GM21723 (cell line): ENCODE data around the gene KCP.

Experiments used
- ATAC-seq: cut with Tn5 transposase; IDR thresholded peaks from one replicate; pipeline ENCODE4 v1.9.1; 2021; ENCODE audit warnings: mild to moderate bottlenecking, moderate library complexity; ENCODE audit not compliant: unreplicated experiment

KCP gene

DNA sequence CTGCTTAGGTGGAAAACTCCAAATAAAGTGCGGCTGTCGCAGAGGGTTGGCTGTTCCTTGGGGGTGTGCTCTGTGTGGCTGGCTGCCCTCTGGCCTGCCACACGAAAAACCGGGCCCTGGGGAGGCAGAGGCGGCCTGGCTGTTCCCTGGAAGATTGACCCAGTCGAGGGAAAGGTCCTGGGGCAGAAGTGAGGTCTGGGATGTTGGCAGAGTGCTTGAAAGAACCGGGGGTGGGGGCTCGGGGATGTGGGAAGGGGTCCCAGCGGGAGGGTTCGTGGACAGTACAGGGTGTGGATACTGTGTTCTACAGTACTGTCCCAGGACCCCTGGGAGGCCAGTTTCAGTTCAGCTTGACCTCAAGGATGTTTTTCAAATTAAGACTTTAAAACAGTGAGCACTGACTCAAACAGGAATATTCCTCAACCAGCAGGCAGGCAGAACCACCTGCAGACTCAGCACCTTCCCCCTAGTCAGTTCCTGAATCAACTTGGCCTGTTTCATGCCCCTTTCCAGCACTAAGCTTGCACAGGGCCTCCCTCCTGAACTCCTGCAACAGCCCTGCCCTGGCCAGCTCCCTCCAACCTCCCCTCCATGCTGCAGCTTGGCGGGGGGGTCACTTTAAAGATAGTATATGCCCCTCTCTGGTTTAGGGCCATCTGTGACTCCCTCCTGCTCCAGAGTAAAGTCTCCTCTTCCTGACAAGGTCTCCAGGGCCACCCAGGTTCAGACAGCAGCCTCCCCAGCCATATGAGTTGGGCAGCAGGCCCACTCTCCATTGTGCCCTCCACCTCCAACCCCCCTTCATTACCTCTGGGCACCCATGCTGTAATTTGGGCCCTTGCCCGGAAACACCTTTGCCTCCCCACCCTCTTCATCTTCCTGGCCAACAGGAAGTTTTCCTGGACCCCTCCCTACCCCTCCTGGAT is 51.0 kb downstream of the KCP start:
- no peak for ATAC-seq

DNA sequence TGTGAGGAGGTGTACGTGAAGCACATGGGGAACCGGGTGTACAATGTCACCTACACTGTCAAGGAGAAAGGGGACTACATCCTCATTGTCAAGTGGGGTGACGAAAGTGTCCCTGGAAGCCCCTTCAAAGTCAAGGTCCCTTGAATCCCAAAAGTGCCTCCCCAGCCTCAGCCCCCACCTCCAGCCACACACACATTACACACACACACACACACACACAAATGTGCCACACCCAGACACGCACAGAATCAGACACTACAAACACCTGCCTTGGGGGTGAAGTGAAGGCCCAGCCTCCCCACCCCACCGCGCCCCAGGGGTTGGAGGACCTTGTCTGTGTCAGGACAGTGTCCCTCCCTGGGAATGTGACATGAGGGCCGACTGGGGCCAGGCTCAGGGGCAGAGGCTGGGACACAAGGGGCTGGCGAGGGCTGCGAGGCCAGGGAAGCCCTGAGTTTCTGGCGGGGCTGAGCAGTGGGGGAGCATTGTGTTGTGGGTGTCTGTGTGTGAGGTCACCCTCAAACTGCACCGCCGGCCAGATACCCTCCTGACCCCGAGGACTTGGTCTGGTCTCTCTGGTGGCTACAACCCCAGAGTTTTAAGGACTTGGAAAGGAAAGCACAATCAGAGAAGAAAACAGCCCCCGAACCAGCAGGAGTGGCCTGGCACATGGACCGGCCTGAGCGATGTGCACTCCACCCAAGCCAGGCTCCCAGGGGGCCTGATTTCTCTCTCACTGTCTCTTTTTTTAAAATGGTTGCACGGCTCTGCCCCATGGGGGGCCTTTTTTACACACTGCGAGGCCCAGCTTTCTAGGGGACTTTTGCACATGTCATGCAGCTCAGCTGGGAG is 51.9 kb downstream of the KCP start:
- ATAC-seq, result no peak

DNA sequence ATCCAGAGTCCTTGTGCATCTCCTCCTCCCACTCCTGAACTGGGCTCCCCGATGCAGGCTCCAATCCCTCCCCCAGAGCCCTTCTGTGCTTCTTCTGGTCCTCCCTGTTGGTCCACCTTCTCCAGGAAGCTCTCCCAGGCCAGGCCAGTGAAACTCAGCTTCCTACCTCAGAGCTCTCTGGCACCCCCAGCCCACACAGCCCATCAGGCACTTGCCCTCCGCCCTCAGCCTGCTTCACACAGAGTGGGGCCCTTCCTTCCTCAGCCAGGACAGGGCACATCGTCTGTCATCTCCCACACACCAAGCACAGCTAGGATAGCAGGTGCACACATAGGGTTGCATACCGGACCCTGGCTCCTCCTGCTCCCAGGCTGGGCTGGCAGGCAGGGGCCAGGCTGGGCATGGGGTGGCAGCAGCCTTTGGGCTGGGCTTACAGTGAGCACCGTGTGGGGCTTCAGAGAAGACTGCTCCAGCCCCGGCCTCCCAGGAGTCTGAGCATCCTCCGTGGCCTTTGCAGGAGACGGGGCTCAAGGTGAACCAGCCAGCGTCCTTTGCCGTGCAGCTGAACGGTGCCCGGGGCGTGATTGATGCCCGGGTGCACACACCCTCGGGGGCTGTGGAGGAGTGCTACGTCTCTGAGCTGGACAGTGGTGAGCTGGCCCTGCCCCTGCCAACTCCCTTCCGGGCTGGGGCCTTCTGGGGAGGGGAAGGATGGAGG is 54.3 kb downstream of the KCP start:
- no peak for ATAC-seq

DNA sequence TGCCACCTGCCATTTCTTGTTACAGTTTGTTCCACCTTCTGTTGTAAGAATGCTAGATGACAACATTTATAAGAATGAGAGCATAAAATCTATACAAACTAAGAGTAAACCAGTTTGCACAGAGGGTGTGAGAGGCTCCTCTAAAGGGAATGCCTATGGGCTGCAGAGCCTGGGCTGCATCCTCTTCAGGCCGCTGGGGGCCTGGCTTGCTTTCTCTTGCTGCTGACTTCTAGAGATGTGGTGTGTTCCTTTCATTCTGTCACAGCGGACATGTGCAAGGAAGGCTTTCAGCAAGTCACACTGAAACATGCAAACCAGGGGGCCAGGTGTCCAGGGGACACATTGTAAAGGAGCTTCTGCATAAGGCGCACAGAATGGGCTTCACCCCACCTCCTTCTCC is 55.0 kb downstream of the KCP start:
- ATAC-seq, result no peak

DNA sequence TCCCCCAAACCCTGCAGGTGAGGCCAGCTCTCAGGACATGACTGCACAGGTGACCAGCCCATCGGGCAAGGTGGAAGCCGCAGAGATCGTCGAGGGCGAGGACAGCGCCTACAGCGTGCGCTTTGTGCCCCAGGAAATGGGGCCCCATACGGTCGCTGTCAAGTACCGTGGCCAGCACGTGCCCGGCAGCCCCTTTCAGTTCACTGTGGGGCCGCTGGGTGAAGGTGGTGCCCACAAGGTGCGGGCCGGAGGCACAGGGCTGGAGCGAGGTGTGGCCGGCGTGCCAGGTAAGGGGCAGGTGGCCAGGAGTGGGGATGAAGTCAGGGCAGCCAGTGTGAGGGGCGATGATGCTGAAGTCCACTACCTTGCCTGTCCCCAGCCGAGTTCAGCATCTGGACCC is 56.1 kb downstream of the KCP start:
- ATAC-seq, result no peak

DNA sequence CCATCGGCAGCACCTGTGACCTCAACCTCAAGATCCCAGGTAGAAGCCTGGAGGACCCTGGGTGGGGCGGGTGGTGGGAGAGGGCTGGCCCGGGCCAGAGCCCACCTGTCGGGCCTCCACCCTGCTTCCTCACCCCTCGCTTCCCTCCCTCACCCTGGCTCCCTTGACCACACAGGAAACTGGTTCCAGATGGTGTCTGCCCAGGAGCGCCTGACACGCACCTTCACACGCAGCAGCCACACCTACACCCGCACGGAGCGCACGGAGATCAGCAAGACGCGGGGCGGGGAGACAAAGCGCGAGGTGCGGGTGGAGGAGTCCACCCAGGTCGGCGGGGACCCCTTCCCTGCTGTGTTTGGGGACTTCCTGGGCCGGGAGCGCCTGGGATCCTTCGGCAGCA is 56.7 kb downstream of the KCP start:
- no peak for ATAC-seq

DNA sequence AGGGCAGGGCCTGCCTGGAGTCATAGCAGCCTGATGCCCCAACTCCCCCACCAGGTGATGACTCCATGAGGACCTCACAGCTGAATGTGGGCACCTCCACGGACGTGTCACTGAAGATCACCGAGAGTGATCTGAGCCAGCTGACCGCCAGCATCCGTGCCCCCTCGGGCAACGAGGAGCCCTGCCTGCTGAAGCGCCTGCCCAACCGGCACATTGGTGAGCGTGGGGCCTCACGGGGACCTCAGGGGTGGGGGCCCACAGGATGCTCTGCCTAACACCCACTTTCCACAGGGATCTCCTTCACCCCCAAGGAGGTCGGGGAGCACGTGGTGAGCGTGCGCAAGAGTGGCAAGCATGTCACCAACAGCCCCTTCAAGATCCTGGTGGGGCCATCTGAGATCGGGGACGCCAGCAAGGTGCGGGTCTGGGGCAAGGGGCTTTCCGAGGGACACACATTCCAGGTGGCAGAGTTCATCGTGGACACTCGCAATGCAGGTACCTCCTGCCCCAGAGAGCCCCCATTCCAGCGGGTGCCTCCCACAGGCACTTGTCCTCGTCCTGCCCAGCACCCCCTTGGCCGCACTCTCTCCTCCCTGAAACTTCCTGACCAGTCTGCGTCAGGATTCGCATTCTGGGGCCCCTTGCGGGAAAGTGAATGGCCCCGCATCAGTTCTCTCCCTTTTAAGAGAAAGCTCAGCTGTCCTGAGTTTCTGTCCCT is 57.8 kb downstream of the KCP start:
- ATAC-seq, result no peak

DNA sequence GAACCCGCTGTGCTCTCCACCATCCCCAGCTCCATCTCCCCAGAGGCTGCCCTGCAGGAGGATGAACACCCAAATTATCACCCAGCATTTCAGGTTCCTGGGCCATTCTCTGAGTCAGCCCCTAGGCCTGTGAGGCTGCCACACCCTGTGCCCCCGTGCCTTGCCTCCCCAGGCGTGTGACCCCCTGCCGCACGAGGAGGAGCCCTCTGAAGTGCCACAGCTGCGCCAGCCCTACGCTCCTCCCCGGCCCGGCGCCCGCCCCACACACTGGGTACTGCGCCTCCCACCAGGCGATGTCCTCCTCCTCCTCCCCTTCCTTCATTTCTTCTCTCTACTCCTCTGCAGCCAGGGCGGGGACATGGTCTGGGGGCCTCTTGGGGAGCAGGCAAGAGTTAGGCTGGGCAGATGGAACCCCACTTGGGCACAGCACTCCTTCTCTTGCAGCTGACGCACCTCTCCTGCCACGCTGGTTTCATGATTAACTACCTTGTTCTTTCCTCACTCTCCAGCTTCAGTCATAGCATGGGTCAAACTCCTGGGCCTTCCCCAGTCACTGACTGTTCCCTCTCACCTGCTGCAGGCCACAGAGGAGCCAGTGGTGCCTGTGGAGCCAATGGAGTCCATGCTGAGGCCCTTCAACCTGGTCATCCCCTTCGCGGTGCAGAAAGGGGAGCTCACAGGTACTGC is 60.6 kb downstream of the KCP start:
- ATAC-seq, result no peak

DNA sequence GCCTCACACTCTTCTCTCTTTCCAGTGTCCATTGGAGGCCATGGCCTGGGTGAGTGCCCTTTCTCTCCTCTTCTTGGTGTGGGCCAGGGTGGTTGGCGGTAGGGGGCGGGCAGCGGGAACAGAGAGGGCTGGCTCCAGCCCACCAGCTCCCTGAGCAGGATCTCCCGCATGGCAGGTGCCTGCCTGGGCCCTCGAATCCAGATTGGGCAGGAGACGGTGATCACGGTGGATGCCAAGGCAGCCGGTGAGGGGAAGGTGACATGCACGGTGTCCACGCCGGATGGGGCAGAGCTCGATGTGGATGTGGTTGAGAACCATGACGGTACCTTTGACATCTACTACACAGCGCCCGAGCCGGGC is 61.4 kb downstream of the KCP start:
- ATAC-seq, result no peak

DNA sequence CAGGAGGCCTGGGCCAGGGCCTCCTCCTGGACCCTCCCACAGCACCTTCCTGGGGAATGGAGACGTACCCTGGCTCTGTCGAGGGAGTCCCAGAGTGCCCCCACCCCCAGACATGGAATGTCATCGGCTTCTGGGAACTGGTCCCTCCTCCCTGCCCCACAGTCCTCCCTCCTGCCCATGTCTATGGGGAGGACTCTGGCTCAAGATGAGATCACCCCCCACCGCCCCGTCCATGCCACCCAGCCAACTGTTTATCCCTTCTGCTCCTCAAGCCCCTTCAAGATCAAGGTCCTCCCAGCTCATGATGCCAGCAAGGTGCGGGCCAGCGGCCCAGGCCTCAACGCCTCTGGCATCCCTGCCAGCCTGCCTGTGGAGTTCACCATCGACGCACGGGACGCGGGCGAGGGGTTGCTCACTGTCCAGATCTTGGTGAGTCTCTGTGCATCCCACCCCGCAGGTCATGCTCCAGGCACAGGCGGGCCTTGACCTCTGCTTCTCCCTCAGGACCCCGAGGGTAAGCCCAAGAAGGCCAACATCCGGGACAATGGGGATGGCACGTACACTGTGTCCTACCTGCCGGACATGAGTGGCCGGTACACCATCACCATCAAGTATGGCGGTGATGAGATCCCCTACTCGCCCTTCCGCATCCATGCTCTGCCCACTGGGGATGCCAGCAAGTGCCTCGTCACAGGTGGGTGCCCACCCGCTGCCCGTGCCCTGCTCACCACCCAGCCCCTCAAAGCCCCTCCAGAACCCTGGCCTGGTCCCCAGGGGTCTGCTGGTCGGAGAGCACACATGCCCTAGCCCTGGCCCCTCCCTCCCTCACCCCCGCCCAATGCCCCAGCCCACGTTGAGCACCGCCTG is 62.0 kb downstream of the KCP start:
- ATAC-seq, result no peak

DNA sequence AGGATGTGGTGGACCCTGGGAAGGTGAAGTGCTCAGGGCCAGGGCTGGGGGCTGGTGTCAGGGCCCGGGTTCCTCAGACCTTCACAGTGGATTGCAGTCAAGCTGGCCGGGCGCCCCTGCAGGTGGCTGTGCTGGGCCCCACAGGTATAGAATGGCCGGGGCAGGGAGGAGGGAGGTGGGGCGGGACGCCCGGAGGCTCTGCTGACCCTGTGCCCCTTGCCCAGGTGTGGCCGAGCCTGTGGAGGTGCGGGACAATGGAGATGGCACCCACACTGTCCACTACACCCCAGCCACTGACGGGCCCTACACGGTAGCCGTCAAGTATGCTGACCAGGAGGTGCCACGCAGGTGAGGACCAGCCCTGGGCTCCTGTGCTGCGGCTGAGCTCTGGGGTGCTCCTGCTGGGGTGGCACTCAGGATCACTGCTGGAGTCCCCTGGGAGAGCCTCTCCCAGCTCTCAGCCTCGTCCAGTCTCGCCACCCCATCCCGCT is 62.7 kb downstream of the KCP start:
- ATAC-seq, result no peak

DNA sequence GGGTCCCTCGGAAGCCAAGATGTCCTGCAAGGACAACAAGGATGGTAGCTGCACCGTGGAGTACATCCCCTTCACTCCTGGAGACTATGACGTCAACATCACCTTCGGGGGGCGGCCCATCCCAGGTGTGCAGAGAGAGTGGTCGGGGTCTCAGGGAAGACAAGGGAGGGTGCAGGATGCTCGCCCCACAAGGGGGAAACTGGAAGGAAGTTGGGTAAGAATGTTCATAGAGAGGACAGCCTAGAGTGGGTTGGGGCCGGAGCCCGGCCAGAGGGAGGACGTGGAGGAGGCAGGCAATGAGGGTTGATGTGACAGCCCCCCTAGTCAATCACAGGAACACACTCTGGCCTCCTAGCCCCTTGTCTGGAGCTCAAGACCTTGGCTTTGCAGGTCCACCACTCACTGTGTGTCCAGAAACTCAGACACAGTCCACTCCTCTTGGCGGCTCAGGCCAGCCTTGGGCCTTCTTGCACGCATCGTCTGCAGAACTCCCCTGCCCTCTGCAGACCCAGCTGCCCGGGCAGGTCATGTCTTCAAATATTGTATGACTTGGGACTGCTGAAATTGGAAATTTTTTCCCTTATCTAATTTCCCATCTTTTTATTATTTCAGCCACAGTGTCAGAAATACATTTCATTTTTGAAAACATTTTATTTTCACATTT is 63.6 kb downstream of the KCP start:
- no peak for ATAC-seq

DNA sequence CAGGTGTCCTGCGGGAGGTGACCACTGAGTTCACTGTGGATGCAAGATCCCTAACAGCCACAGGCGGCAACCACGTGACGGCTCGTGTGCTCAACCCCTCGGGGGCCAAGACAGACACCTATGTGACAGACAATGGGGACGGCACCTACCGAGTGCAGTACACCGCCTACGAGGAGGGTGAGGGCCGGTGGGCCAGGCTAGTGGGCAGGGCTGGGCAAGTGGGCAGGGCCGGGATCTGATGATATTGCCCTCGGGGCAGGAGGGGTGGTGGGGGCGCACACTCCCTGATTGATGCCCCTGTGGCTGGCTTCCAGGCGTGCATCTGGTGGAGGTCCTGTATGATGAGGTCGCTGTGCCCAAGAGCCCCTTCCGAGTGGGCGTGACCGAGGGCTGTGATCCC is 64.5 kb downstream of the KCP start:
- ATAC-seq, result no peak

DNA sequence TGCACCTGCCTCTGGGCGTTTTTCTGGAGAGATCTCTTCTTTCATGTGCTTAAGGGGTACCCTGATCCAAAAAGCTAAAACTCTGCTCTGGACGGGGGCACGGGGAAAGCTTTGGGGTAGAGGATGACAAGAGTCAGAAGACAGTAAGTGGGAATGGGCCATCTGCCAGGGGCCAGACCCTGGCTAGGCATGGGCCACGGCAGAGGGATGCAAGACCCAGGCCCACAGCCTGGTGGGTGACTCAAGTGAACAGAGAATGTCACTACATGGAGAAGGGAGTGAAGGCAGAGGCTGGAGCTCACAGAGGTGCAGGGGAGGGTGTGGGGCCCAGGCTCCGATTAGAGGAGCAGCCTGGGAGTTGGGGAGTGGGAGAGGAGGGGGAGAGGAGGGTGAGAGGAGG is 65.0 kb downstream of the KCP start:
- ATAC-seq, result no peak

DNA sequence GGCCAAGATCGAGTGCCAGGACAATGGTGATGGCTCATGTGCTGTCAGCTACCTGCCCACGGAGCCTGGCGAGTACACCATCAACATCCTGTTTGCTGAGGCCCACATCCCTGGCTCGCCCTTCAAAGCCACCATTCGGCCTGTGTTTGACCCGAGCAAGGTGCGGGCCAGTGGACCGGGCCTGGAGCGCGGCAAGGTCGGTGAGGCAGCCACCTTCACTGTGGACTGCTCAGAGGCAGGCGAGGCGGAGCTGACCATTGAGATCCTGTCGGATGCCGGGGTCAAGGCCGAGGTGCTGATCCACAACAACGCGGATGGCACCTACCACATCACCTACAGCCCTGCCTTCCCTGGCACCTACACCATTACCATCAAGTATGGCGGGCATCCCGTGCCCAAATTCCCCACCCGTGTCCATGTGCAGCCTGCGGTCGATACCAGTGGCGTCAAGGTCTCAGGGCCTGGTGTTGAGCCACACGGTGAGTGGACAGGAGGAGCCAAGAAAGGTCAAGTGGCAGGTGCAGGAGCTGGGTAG is 65.7 kb downstream of the KCP start:
- no peak for ATAC-seq

DNA sequence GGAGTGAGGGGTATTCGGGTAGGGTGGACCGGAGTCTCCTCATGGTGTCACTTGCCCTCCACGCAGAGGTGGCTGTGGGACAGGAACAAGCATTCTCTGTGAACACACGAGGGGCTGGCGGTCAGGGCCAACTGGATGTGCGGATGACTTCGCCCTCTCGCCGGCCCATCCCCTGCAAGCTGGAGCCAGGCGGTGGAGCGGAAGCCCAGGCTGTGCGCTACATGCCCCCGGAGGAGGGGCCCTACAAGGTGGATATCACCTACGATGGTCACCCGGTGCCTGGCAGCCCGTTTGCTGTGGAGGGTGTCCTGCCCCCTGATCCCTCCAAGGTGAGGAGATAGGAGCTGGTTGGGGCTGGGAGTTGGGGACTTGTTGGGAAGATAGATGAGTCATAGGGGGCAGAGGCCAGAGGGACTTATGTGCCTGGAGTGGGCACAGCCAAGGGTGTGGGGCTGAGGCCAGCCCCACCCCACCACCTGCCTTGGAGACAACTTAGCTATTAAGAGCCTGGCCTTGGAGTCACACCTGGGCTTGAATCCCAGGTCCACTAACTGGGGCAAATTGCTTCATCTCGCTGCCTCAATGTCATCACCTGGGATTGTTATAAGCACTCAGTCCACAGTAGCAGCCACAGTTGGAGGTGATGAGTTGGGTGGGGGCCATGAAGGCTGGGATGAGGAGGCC is 66.4 kb downstream of the KCP start:
- ATAC-seq, result no peak

DNA sequence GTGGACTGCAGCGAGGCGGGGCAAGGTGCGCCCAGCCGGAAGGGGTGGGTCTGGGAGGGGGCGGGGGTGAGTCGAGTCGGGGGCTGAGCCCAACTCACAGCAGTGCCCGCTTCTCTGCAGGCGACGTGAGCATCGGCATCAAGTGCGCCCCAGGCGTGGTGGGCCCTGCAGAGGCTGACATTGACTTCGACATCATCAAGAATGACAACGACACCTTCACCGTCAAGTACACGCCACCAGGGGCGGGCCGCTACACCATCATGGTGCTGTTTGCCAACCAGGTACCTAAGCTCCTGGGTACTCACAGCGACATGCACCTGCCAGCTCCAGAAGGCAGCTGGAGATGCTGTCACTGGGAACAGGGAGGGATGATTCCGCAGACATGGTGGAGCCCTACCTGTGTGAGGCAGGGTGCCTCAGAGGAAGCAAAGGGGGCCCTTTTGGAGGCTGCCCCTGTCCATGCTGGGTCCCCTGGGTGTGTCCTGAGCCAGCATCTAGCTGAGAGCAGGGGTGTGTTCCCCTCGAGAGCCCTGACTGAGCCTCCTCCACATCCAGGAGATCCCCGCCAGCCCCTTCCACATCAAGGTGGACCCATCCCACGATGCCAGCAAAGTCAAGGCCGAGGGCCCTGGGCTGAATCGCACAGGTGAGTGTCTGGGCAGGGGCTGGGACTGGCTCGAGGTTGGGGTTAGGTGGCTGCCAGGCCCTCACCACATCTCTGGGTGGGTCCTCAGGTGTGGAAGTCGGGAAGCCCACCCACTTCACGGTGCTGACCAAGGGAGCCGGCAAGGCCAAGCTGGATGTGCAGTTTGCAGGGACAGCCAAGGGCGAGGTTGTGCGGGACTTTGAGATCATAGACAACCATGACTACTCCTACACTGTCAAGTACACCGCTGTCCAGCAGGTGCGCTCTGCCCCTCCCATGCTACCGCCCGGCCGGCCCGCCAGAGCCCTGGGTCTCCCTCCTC is 67.6 kb downstream of the KCP start:
- ATAC-seq, result no peak
